RWPE2 (cell line): ENCODE data around the gene KCNJ4.

Experiments used
- ATAC-seq: fragments of 200-7000 bp; cut with Tn5 transposase; 3 replicates; pipeline ENCODE4 v1.9.1; 2021; ENCODE audit warnings: low read depth
- DNase-seq: peaks from one replicate; pipeline ENCODE4 v3.0.0-alpha.2; 2020; ENCODE audit warnings: low spot score
- H3K27ac ChIP-seq: fragments of 450-650 bp; 2 replicates; pipeline ENCODE4 v1.5.1; 2017; ENCODE audit warnings: mild to moderate bottlenecking; ENCODE audit not compliant: poor library complexity, severe bottlenecking
- H3K27me3 ChIP-seq: fragments of 250-450 bp; sonication (Bioruptor Pico); 2 replicates; pipeline ENCODE4 v1.5.1; 2021; ENCODE audit warnings: mild to moderate bottlenecking, moderate library complexity; ENCODE audit not compliant: insufficient read depth, poor library complexity, severe bottlenecking
- H3K36me3 ChIP-seq: fragments of 250-450 bp; sonication (Bioruptor Pico); 2 replicates; pipeline ENCODE4 v1.5.1; 2020; ENCODE audit warnings: low read depth, mild to moderate bottlenecking, moderate library complexity
- H3K4me1 ChIP-seq: fragments of 250-450 bp; sonication (Bioruptor Pico); 2 replicates; pipeline ENCODE4 v1.5.1; 2021; ENCODE audit warnings: mild to moderate bottlenecking, moderate library complexity; ENCODE audit not compliant: insufficient read depth, poor library complexity, severe bottlenecking
- H3K4me3 ChIP-seq: fragments of 250-450 bp; sonication (Bioruptor Pico); 2 replicates; pipeline ENCODE4 v1.5.1; 2021; ENCODE audit warnings: mild to moderate bottlenecking, moderate library complexity; ENCODE audit not compliant: severe bottlenecking
- H3K9me3 ChIP-seq: fragments of 250-450 bp; sonication (Bioruptor Pico); 2 replicates; pipeline ENCODE4 v1.5.1; 2021; ENCODE audit warnings: mild to moderate bottlenecking, moderate library complexity; ENCODE audit not compliant: severe bottlenecking
- TF ChIP-seq, protein P1 (sequence below): fragments of 450-650 bp; IDR thresholded peaks from one replicate; pipeline ENCODE4 v1.5.1; 2017; ENCODE audit warnings: mild to moderate bottlenecking, moderate library complexity; ENCODE audit not compliant: poor library complexity, severe bottlenecking

The KCNJ4 gene

DNA sequence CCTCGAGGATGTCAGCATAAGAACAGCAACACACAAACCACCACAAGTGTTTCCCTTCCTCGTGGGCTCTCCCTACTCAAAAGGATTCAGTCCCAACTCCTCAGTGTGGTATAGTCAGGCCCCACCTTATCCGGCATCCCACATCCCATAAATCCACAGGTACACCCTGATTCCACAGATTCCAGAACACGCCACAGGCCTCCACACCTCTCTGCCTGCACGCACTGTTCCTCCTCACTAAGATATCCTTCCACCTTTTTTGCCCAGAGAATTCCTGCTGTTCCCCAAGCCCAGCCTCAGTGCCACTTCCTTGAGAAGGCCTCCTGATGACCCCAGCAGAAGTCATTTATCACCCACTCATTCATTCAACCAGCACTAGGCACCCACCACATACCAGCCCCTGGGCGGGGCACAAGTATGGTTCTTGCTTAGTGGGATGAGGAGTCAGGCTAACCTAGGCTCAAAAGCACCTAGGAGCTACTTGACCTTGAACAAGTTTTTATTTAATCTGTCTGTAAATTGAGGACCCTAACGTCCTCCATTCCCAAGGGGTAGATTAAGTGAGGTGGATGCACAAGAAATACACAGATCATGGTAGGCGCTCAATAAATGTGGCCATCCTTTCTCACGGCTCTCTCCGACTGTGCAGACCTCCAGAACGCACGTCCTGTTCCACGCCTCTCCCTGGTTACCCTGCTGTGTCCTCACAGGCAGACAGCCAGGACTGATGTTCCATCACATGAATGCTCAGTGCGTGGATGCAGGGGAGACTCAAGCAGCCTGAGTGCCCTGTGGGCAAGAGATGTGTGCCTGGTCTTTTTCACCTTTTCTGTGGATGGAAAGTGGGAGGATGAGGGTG is 2.1 kb upstream of the KCNJ4 start:
- DNase-seq (no peak), ATAC-seq (peak; percentile 11; the same call in 1 of the 3 replicates)
- H3K27ac ChIP-seq = no peak overlapping the region
- no peak overlapping the region for H3K4me3 ChIP-seq
- TF ChIP-seq, protein P1, sequence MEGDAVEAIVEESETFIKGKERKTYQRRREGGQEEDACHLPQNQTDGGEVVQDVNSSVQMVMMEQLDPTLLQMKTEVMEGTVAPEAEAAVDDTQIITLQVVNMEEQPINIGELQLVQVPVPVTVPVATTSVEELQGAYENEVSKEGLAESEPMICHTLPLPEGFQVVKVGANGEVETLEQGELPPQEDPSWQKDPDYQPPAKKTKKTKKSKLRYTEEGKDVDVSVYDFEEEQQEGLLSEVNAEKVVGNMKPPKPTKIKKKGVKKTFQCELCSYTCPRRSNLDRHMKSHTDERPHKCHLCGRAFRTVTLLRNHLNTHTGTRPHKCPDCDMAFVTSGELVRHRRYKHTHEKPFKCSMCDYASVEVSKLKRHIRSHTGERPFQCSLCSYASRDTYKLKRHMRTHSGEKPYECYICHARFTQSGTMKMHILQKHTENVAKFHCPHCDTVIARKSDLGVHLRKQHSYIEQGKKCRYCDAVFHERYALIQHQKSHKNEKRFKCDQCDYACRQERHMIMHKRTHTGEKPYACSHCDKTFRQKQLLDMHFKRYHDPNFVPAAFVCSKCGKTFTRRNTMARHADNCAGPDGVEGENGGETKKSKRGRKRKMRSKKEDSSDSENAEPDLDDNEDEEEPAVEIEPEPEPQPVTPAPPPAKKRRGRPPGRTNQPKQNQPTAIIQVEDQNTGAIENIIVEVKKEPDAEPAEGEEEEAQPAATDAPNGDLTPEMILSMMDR = no peak
- H3K36me3 ChIP-seq = no peaks in the 10 kb centered on the region
- peaks cover 30% of the 10 kb centered on the region for H3K27me3 ChIP-seq
- no peaks in the 10 kb centered on the region for H3K4me1 ChIP-seq
- no peaks in the 10 kb centered on the region for H3K9me3 ChIP-seq

DNA sequence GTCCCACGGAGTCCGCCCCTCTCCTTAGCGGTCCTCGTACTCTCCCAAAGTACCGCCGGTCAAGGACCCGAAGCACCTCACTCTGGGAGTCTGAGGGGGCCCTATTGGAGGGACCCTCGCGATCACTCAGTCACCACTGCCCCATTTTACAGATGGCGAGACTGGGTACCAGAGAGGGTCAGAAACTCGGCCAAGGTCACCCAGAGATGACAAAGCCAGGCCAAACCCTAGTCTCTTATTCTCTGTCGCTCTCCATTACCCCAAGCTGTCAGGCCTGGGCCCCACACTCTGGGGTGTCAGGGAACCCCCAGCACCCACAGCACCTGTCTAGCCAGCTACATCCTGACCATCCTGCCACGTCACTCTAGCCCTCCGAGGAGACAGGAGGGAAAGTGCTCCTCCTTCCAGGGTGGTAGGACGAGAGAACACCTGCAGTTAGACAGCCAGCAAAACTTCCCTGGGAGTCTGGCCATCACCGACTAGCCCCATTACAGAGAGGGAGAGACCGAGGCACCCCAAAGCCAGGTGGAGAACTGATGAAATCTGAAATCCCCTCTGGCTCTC is 1.4 kb upstream of the KCNJ4 start:
- Histone ChIP-seq H3K9me3 (no peaks in the 10 kb centered on the region), H3K4me1 (no peaks in the 10 kb centered on the region), H3K27me3 (peaks cover 26% of the 10 kb centered on the region), H3K27ac (no peak overlapping the region), H3K36me3 (no peaks in the 10 kb centered on the region), H3K4me3 (no peak overlapping the region)
- ATAC-seq = no peak
- no peak for DNase-seq
- TF ChIP-seq, protein P1 = no peak

DNA sequence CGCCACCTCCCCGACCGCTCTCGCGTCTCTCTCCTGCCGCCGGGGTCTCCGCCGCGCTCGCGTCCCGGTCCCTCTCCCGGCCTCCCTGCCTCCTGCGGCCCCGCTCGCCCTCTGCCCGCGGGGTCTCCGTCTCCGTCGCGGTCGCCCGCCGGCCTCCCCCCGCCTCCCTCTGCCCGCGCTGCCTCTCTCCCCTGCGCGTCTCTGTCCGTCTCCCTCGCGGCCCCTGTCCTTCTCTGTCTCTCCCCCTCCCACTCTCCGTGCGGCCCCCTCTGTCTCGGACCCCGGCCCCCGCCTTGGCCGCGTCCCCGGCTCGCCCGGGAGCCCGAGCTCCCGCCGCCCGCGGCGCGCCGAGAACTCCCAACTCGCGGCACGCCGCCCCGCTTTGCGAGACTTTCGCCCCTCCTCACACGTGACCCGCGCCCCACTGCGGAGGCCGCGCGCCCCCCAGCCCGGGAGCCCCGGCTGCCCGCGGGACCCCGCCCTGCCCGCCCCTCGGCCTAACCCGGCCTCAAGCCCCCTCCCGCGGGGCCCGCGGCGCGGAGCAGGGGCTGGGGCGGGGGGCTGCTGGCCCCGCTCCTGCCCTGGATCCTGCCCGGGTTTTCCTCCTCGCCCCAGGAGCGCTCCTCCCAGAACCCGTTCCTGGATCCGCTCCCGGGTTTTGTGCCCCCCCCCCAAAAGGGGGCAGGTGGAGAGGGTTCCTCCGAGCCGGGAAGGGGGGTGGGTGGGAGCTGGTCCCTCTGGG is 702 bp upstream of the KCNJ4 start:
- TF ChIP-seq, protein P1 = no peak
- Histone ChIP-seq H3K4me3 (peak overlapping the region; percentile 32), H3K36me3 (no peaks in the 10 kb centered on the region), H3K27me3 (peaks cover 29% of the 10 kb centered on the region), H3K9me3 (no peaks in the 10 kb centered on the region), H3K4me1 (no peaks in the 10 kb centered on the region), H3K27ac (no peak overlapping the region)
- no peak for ATAC-seq
- DNase-seq = no peak

DNA sequence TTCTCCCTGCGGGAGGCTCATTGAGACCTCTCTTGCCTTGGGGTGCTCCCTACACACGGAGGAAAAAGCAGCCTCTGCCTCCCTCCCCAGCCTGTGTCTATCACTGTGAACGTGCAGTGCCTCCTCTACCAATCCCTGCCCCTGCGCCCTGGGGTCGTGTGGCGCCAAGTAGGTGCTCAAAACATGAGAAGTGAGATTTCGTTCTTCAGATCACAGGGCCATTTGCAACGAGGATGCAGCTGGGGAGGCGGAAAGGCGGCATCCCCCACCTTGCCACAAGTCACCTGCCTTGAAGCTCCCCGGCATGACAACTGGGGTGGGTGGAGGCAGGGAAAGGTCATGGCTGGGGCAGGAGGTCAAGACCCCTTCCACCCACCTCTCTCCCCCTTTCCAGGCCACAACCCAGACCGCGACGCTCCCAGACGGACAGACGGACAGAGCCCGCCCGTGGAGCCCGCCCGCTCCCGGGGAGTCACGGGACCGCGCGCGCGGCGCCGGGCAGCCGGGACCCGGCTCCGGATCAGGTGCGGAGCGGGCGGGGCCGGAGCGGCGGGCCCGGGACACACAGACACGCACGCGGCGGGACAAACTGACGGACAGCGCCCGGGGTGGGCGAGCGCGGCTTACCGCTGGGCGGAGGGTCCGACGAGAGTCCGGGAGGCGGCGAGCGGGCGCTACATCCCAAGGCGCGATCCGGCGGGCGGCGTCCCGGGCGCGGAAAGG is 485 bp downstream of the KCNJ4 start:
- TF ChIP-seq, protein P1 = no peak
- DNase-seq = no peak
- no peak for ATAC-seq
- no peak overlapping the region for H3K27ac ChIP-seq
- H3K36me3 ChIP-seq = no peaks in the 10 kb centered on the region
- H3K4me3 ChIP-seq = peak overlapping the region; percentile 32
- no peaks in the 10 kb centered on the region for H3K4me1 ChIP-seq
- H3K9me3 ChIP-seq = no peaks in the 10 kb centered on the region
- H3K27me3 ChIP-seq = peaks cover 29% of the 10 kb centered on the region
